ENCODE results near the gene VSIG1. TPM values are rescaled to one million over a fixed set of nuclear protein-coding genes. Genes with fewer than 3 reads are reported as not detected.

Gene VSIG1
- total RNA-seq, 1 donor from 2014 or later, result 1.3 TPM

GRCh38 chrX:108036298-108036973 lies 8.4 kb upstream of the VSIG1 start:
- POLR2A ChIA-PET, result interaction anchor here (0.6 kb wide), 1 partner anchor 30 kb away, joined by 4 read pairs; no protein-coding TSS in a partner anchor
- Mint-ChIP-seq H3K4me3 (no peak overlapping the region), H3K27ac (no peak overlapping the region), H3K36me3 (ENCODE audit: low read depth) (no peaks in the 10 kb centered on the region), H3K4me1 (no peaks in the 10 kb centered on the region), H3K27me3 (peaks cover 2% of the 10 kb centered on the region), H3K9me3 (no peaks in the 10 kb centered on the region)
- TF ChIP-seq CTCF (IDR thresholded peaks at IDR 0.05), result no peak
- DNase-seq (no peak), ATAC-seq (ENCODE audit: low read depth) (no peak)
- CTCF ChIA-PET, result no interaction called here
- intact Hi-C loops (cut with micrococcal nuclease), result no loop called here

GRCh38 chrX:108049649-108050048 lies 4.8 kb downstream of the VSIG1 start:
- DNase-seq, result no peak
- TF ChIP-seq CTCF (IDR thresholded peaks at IDR 0.05), result no peak
- H3K4me3 Mint-ChIP-seq, result no peak overlapping the region
- no peaks in the 10 kb centered on the region for H3K27me3 Mint-ChIP-seq
- no peaks in the 10 kb centered on the region for H3K4me1 Mint-ChIP-seq
- intact Hi-C loops (cut with micrococcal nuclease), result no loop called here
- H3K9me3 Mint-ChIP-seq, result no peaks in the 10 kb centered on the region
- no peak overlapping the region for H3K27ac Mint-ChIP-seq
- POLR2A ChIA-PET, result no interaction called here
- no peaks in the 10 kb centered on the region for H3K36me3 Mint-ChIP-seq (ENCODE audit: low read depth)
- CTCF ChIA-PET, result no interaction called here
- no peak for ATAC-seq (ENCODE audit: low read depth)

- Mint-ChIP-seq H3K9me3 (no peaks in the 10 kb centered on the region), H3K4me3 (no peak overlapping the region), H3K27me3 (no peaks in the 10 kb centered on the region), H3K36me3 (ENCODE audit: low read depth) (no peaks in the 10 kb centered on the region), H3K4me1 (no peaks in the 10 kb centered on the region), H3K27ac (no peak overlapping the region)
- ChIA-PET POLR2A (no interaction called here), CTCF (no interaction called here)
- DNase-seq, result no peak
- intact Hi-C loops (cut with micrococcal nuclease), result no loop called here
- no peak for TF ChIP-seq CTCF (IDR thresholded peaks at IDR 0.05)
- no peak for ATAC-seq (ENCODE audit: low read depth)
Observed at GRCh38 chrX:108053218-108053617, 8.4 kb downstream of the VSIG1 start.

- no peak for DNase-seq
- POLR2A ChIA-PET, result no interaction called here
- no peaks in the 10 kb centered on the region for H3K4me1 Mint-ChIP-seq
- TF ChIP-seq CTCF (IDR thresholded peaks at IDR 0.05), result no peak
- peaks cover 2% of the 10 kb centered on the region for H3K36me3 Mint-ChIP-seq (ENCODE audit: low read depth)
- H3K27me3 Mint-ChIP-seq, result no peaks in the 10 kb centered on the region
- CTCF ChIA-PET, result no interaction called here
- no peak overlapping the region for H3K4me3 Mint-ChIP-seq
- ATAC-seq (ENCODE audit: low read depth), result no peak
- no peaks in the 10 kb centered on the region for H3K9me3 Mint-ChIP-seq
- H3K27ac Mint-ChIP-seq, result no peak overlapping the region
- intact Hi-C loops (cut with micrococcal nuclease), result no loop called here
Observed at GRCh38 chrX:108055546-108055945, 10.7 kb downstream of the VSIG1 start.

- CTCF ChIA-PET, result no interaction called here
Observed at GRCh38 chrX:108059801-108060200, 14.9 kb downstream of the VSIG1 start.

More at GRCh38 chrX:108059801-108060200, 14.9 kb downstream of the VSIG1 start:
- H3K36me3 Mint-ChIP-seq (ENCODE audit: low read depth), result peaks cover 2% of the 10 kb centered on the region
- H3K9me3 Mint-ChIP-seq, result no peaks in the 10 kb centered on the region
- no peak for ATAC-seq (ENCODE audit: low read depth)
- H3K27ac Mint-ChIP-seq, result no peak overlapping the region
- TF ChIP-seq CTCF (IDR thresholded peaks at IDR 0.05), result no peak
- intact Hi-C loops (cut with micrococcal nuclease), result no loop called here
- H3K4me3 Mint-ChIP-seq, result no peak overlapping the region
- no peaks in the 10 kb centered on the region for H3K27me3 Mint-ChIP-seq
- no peaks in the 10 kb centered on the region for H3K4me1 Mint-ChIP-seq
- POLR2A ChIA-PET, result no interaction called here
- DNase-seq, result no peak

All from activated B cell treated with CpG ODN at 0.5 μM for 24 hours (primary cell).